Loucy (cell line): ENCODE measurements around the gene ADARB2.

ENCODE experiments used
- EZH2phosphoT487 ChIP-seq: fragments of 200-600 bp; IDR thresholded peaks from 2 replicates; pipeline ENCODE4 v1.6.1; 2018; ENCODE audit warnings: antibody characterized with exemption, mild to moderate bottlenecking, moderate library complexity, borderline replicate concordance
- TF ChIP-seq, protein P1 (sequence below): fragments of 200-600 bp; sonication (generic); conservative IDR thresholded peaks from 2 replicates; pipeline ENCODE4 v1.5.1; 2014; ENCODE audit warnings: mild to moderate bottlenecking, antibody characterized with exemption, low read length

DNA sequence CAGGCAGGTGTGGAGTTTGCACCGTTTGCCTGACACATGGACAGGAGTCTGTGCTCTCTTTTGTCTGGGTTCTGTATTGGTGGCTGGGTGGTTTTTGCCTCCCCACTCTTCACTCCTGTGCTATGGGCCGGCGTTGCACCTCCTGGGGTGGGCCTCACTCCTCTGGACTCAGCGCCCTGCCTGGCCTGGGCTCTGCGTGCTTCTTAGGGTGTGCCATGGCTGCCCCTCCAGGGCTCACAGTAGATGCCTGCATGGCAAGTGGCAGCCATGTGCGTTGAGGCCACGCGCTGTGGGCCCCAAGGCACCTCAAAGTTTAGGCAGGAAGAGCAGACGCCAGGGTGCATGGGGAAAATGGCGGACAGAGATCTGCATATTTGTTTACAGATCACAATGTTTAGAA lies 319.8 kb downstream of the ADARB2 start:
- TF ChIP-seq, protein P1, sequence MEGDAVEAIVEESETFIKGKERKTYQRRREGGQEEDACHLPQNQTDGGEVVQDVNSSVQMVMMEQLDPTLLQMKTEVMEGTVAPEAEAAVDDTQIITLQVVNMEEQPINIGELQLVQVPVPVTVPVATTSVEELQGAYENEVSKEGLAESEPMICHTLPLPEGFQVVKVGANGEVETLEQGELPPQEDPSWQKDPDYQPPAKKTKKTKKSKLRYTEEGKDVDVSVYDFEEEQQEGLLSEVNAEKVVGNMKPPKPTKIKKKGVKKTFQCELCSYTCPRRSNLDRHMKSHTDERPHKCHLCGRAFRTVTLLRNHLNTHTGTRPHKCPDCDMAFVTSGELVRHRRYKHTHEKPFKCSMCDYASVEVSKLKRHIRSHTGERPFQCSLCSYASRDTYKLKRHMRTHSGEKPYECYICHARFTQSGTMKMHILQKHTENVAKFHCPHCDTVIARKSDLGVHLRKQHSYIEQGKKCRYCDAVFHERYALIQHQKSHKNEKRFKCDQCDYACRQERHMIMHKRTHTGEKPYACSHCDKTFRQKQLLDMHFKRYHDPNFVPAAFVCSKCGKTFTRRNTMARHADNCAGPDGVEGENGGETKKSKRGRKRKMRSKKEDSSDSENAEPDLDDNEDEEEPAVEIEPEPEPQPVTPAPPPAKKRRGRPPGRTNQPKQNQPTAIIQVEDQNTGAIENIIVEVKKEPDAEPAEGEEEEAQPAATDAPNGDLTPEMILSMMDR, result no peak
- TF ChIP-seq EZH2phosphoT487, result no peak
